Activated T-helper 1 cell treated with anti-CD3 and anti-CD28 coated beads, Interleukin-12 subunit alpha, Interleukin-12 subunit beta, Interleukin-2, Interleukin-4 antibody, amounts not matched to agents 30 ng/mL and 10 ng/mL and 1 ng/mL, durations not matched to agents 14 hours and 24 hours and 36 hours (primary cell): ENCODE measurements around the gene KIRREL3. TPM values are rescaled to one million over a fixed set of nuclear protein-coding genes. Genes with fewer than 3 reads are reported as not detected.

Source experiments
- DNase-seq: peaks from one replicate; pipeline ENCODE4 v3.0.0; 2021; ENCODE audit warnings: low spot score
- H3K27ac Mint-ChIP-seq: one replicate; pipeline ENCODE4 v1.8.0; 2021; ENCODE audit warnings: mild to moderate bottlenecking, mixed read lengths
- H3K27me3 Mint-ChIP-seq: one replicate; pipeline ENCODE4 v1.8.0; 2022; ENCODE audit warnings: mild to moderate bottlenecking, moderate library complexity, mixed read lengths; ENCODE audit not compliant: insufficient read depth
- H3K36me3 Mint-ChIP-seq: one replicate; pipeline ENCODE4 v1.8.0; 2021; ENCODE audit warnings: low read depth, mixed read lengths
- H3K4me1 Mint-ChIP-seq: one replicate; pipeline ENCODE4 v1.8.0; 2021; ENCODE audit warnings: low read depth, mixed read lengths
- H3K4me3 Mint-ChIP-seq: one replicate; pipeline ENCODE4 v1.8.0; 2021; ENCODE audit warnings: mild to moderate bottlenecking, moderate library complexity, mixed read lengths
- H3K9me3 Mint-ChIP-seq: one replicate; pipeline ENCODE4 v1.8.0; 2021; ENCODE audit warnings: mixed read lengths
- intact Hi-C: fragments of 100-400 bp; cut with micrococcal nuclease; formaldehyde crosslinking; loops from one replicate; pipeline ENCODE4 v1.15.1; 2024
- total RNA-seq: library from RNA; stranded (reverse); gene quantifications from 2 replicates; pipeline ENCODE4 v1.2.3, GENCODE V29; 2022

Gene KIRREL3
- total RNA-seq, 1 donor from 2014 or later, result not detected

- intact Hi-C loops, result no loop called here
- no peaks in the 10 kb centered on the region for H3K27me3 Mint-ChIP-seq
Observed at GRCh38 chr11:126862664-126863243, 137.8 kb downstream of the KIRREL3 start.

GRCh38 chr11:126861796-126862459 is 138.6 kb downstream of the KIRREL3 start:
- intact Hi-C loops, result no loop called here
- H3K36me3 Mint-ChIP-seq, result no peaks in the 10 kb centered on the region
- no peak for DNase-seq
- H3K4me3 Mint-ChIP-seq, result no peak overlapping the region
- H3K27me3 Mint-ChIP-seq, result no peaks in the 10 kb centered on the region
- H3K4me1 Mint-ChIP-seq, result no peaks in the 10 kb centered on the region
- no peak overlapping the region for H3K27ac Mint-ChIP-seq
- H3K9me3 Mint-ChIP-seq, result no peaks in the 10 kb centered on the region

More at GRCh38 chr11:126862664-126863243, 137.8 kb downstream of the KIRREL3 start:
- no peak for DNase-seq
- H3K36me3 Mint-ChIP-seq, result no peaks in the 10 kb centered on the region
- H3K9me3 Mint-ChIP-seq, result no peaks in the 10 kb centered on the region
- H3K27ac Mint-ChIP-seq, result no peak overlapping the region
- no peak overlapping the region for H3K4me3 Mint-ChIP-seq
- H3K4me1 Mint-ChIP-seq, result no peaks in the 10 kb centered on the region

GRCh38 chr11:126857860-126858808 is 142.4 kb downstream of the KIRREL3 start:
- Mint-ChIP-seq H3K27me3 (no peaks in the 10 kb centered on the region), H3K9me3 (no peaks in the 10 kb centered on the region), H3K4me3 (no peak overlapping the region), H3K4me1 (no peaks in the 10 kb centered on the region), H3K27ac (no peak overlapping the region), H3K36me3 (no peaks in the 10 kb centered on the region)
- intact Hi-C loops, result loop anchor here (2.0 kb wide), 1 partner anchor 65 kb away; no protein-coding TSS in a partner anchor
- no peak for DNase-seq

GRCh38 chr11:126855536-126855935 is 145.0 kb downstream of the KIRREL3 start:
- H3K9me3 Mint-ChIP-seq, result no peaks in the 10 kb centered on the region
- no peak for DNase-seq
- no peaks in the 10 kb centered on the region for H3K4me1 Mint-ChIP-seq
- H3K27ac Mint-ChIP-seq, result no peak overlapping the region
- no peak overlapping the region for H3K4me3 Mint-ChIP-seq
- no peaks in the 10 kb centered on the region for H3K36me3 Mint-ChIP-seq
- intact Hi-C loops, result no loop called here
- H3K27me3 Mint-ChIP-seq, result no peaks in the 10 kb centered on the region

GRCh38 chr11:126853732-126854131 is 146.8 kb downstream of the KIRREL3 start:
- intact Hi-C loops, result no loop called here
- no peaks in the 10 kb centered on the region for H3K36me3 Mint-ChIP-seq
- H3K4me3 Mint-ChIP-seq, result no peak overlapping the region
- no peaks in the 10 kb centered on the region for H3K9me3 Mint-ChIP-seq
- H3K27ac Mint-ChIP-seq, result no peak overlapping the region
- DNase-seq, result no peak
- H3K27me3 Mint-ChIP-seq, result no peaks in the 10 kb centered on the region
- no peaks in the 10 kb centered on the region for H3K4me1 Mint-ChIP-seq

- intact Hi-C loops, result no loop called here
- DNase-seq, result no peak
- Mint-ChIP-seq H3K36me3 (no peaks in the 10 kb centered on the region), H3K9me3 (no peaks in the 10 kb centered on the region), H3K4me1 (no peaks in the 10 kb centered on the region), H3K4me3 (no peak overlapping the region), H3K27ac (no peak overlapping the region), H3K27me3 (no peaks in the 10 kb centered on the region)
Observed at GRCh38 chr11:126844789-126845188, 155.8 kb downstream of the KIRREL3 start.

GRCh38 chr11:126843096-126843495 is 157.5 kb downstream of the KIRREL3 start:
- intact Hi-C loops, result no loop called here
- no peaks in the 10 kb centered on the region for H3K36me3 Mint-ChIP-seq
- no peak for DNase-seq
- H3K4me3 Mint-ChIP-seq, result no peak overlapping the region
- no peaks in the 10 kb centered on the region for H3K9me3 Mint-ChIP-seq
- no peaks in the 10 kb centered on the region for H3K4me1 Mint-ChIP-seq
- H3K27me3 Mint-ChIP-seq, result no peaks in the 10 kb centered on the region
- H3K27ac Mint-ChIP-seq, result no peak overlapping the region

- intact Hi-C loops, result no loop called here
- Mint-ChIP-seq H3K27me3 (no peaks in the 10 kb centered on the region), H3K4me3 (no peak overlapping the region), H3K9me3 (no peaks in the 10 kb centered on the region), H3K36me3 (no peaks in the 10 kb centered on the region), H3K27ac (no peak overlapping the region), H3K4me1 (no peaks in the 10 kb centered on the region)
- DNase-seq, result no peak
Observed at GRCh38 chr11:126841999-126842398, 158.6 kb downstream of the KIRREL3 start.

- H3K27ac Mint-ChIP-seq, result no peak overlapping the region
- intact Hi-C loops, result no loop called here
- no peaks in the 10 kb centered on the region for H3K4me1 Mint-ChIP-seq
- no peaks in the 10 kb centered on the region for H3K9me3 Mint-ChIP-seq
- no peak for DNase-seq
- no peak overlapping the region for H3K4me3 Mint-ChIP-seq
- no peaks in the 10 kb centered on the region for H3K27me3 Mint-ChIP-seq
- H3K36me3 Mint-ChIP-seq, result no peaks in the 10 kb centered on the region
Observed at GRCh38 chr11:126840975-126841374, 159.6 kb downstream of the KIRREL3 start.

GRCh38 chr11:126840201-126840886 is 160.2 kb downstream of the KIRREL3 start:
- H3K4me3 Mint-ChIP-seq, result no peak overlapping the region
- H3K36me3 Mint-ChIP-seq, result no peaks in the 10 kb centered on the region
- no peaks in the 10 kb centered on the region for H3K9me3 Mint-ChIP-seq
- no peak for DNase-seq
- no peak overlapping the region for H3K27ac Mint-ChIP-seq
- no peaks in the 10 kb centered on the region for H3K27me3 Mint-ChIP-seq
- intact Hi-C loops, result no loop called here
- H3K4me1 Mint-ChIP-seq, result no peaks in the 10 kb centered on the region

GRCh38 chr11:126839496-126839895 is 161.1 kb downstream of the KIRREL3 start:
- H3K27me3 Mint-ChIP-seq, result no peaks in the 10 kb centered on the region
- H3K4me3 Mint-ChIP-seq, result no peak overlapping the region
- no peaks in the 10 kb centered on the region for H3K9me3 Mint-ChIP-seq
- H3K36me3 Mint-ChIP-seq, result no peaks in the 10 kb centered on the region
- no peak for DNase-seq
- H3K27ac Mint-ChIP-seq, result no peak overlapping the region
- no peaks in the 10 kb centered on the region for H3K4me1 Mint-ChIP-seq
- intact Hi-C loops, result no loop called here

- Mint-ChIP-seq H3K36me3 (no peaks in the 10 kb centered on the region), H3K4me3 (no peak overlapping the region), H3K27ac (no peak overlapping the region), H3K27me3 (no peaks in the 10 kb centered on the region), H3K9me3 (no peaks in the 10 kb centered on the region), H3K4me1 (no peaks in the 10 kb centered on the region)
- intact Hi-C loops, result no loop called here
- no peak for DNase-seq
Observed at GRCh38 chr11:126838779-126839178, 161.8 kb downstream of the KIRREL3 start.
